A673 (cell line): ENCODE measurements around the gene SVOP.

Experiments used
- EZH2 ChIP-seq: fragments of 200-600 bp; sonication (generic); IDR thresholded peaks from 2 replicates; pipeline ENCODE4 v1.6.1; 2017; ENCODE audit warnings: borderline replicate concordance, low read depth, mild to moderate bottlenecking, mixed read lengths, antibody characterized with exemption, low read length; ENCODE audit not compliant: poor library complexity, severe bottlenecking
- TF ChIP-seq, protein P1 (sequence below): fragments of 300-800, 200-600 bp; sonication (generic); conservative IDR thresholded peaks from 2 replicates; pipeline ENCODE4 v1.5.1; 2017; ENCODE audit warnings: low read depth, mild to moderate bottlenecking, antibody characterized with exemption, low read length, moderate library complexity, mixed read lengths

DNA sequence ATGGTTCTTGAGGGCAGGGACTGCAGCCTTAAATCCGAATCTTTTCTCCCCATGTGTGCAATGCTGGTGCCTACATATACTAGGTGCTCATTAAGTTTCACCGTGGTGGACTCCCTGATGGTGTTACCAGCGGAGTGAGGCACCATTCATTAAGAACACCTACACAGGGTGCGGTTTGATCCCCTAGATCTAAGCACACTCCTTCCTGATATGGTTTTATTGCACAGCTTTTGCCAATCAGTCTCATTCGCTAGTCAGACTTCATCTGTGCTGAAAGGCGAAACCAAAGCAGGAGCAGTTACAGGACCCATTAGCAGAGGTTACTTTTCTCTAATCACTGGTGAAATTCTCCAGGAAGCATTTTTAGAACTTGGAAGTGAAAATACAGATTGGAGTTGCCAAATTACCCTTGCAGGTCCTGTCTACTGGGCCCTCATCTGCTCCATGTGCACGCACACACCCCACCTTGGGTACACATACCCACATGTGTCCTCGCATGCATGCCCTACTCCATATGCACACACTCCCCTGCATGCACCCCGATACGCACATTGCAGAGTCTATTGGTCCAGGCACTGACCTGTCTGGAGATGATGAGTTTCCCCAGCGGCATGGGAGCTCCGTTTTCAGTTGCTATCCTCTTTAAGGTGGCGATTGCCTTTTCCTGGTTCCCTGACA, 82.5 kb downstream of the SVOP start:
- TF ChIP-seq, protein P1, sequence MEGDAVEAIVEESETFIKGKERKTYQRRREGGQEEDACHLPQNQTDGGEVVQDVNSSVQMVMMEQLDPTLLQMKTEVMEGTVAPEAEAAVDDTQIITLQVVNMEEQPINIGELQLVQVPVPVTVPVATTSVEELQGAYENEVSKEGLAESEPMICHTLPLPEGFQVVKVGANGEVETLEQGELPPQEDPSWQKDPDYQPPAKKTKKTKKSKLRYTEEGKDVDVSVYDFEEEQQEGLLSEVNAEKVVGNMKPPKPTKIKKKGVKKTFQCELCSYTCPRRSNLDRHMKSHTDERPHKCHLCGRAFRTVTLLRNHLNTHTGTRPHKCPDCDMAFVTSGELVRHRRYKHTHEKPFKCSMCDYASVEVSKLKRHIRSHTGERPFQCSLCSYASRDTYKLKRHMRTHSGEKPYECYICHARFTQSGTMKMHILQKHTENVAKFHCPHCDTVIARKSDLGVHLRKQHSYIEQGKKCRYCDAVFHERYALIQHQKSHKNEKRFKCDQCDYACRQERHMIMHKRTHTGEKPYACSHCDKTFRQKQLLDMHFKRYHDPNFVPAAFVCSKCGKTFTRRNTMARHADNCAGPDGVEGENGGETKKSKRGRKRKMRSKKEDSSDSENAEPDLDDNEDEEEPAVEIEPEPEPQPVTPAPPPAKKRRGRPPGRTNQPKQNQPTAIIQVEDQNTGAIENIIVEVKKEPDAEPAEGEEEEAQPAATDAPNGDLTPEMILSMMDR = no peak
- no peak for TF ChIP-seq EZH2
